ENCODE data around the gene ANKH.

GRCh38 chr5:14768508-14769365 lies 102.8 kb downstream of the ANKH start:
- no peak for TF ChIP-seq CTCF (IDR thresholded peaks at IDR 0.05 in 2 of 3, conservative IDR thresholded peaks at IDR 0.05 in 1 of 3; ENCODE audit: borderline replicate concordance in 1 of 3, insufficient read depth in 1 of 3, low read depth in 2 of 3, low read length in 2 of 3)
- no peak for TF ChIP-seq POLR2A (IDR thresholded peaks at IDR 0.05; ENCODE audit: borderline replicate concordance, extremely low read depth, insufficient read depth, insufficient read length)
- TF ChIP-seq ELF1 (IDR thresholded peaks at IDR 0.05; ENCODE audit: borderline replicate concordance, low read depth), result no peak
- no peak for TF ChIP-seq MAX (IDR thresholded peaks at IDR 0.05)
- no peak for TF ChIP-seq EZH2 (IDR thresholded peaks at IDR 0.05)
